Ishikawa (cell line): Measurements from ENCODE around the gene PYCARD.

Experiments used
- CEBPB ChIP-seq: IDR thresholded peaks from 2 replicates; pipeline ENCODE4 v1.6.1; 2012
- CREB1 ChIP-seq: IDR thresholded peaks from 2 replicates; pipeline ENCODE4 v1.6.1; 2012; ENCODE audit warnings: low read depth
- EGR1 ChIP-seq: IDR thresholded peaks from 2 replicates; pipeline ENCODE4 v1.6.1; 2012
- EP300 ChIP-seq: IDR thresholded peaks from 2 replicates; pipeline ENCODE4 v1.6.1; 2012; ENCODE audit warnings: borderline replicate concordance
- FOXM1 ChIP-seq: IDR thresholded peaks from 2 replicates; pipeline ENCODE4 v1.6.1; 2012; ENCODE audit warnings: low read depth, borderline replicate concordance
- MAX ChIP-seq: IDR thresholded peaks from 2 replicates; pipeline ENCODE4 v1.6.1; 2012
- NFIC ChIP-seq: IDR thresholded peaks from 2 replicates; pipeline ENCODE4 v1.6.1; 2012
- RAD21 ChIP-seq: IDR thresholded peaks from 2 replicates; pipeline ENCODE4 v1.6.1; 2012; ENCODE audit warnings: low read depth
- REST ChIP-seq: IDR thresholded peaks from 2 replicates; pipeline ENCODE4 v1.6.1; 2012; ENCODE audit warnings: low read depth, mild to moderate bottlenecking
- TAF1 ChIP-seq: IDR thresholded peaks from 2 replicates; pipeline ENCODE4 v1.6.1; 2012; ENCODE audit warnings: low read depth, mild to moderate bottlenecking
- TCF12 ChIP-seq: IDR thresholded peaks from 2 replicates; pipeline ENCODE4 v1.6.1; 2012; ENCODE audit warnings: low read depth
- TEAD4 ChIP-seq: IDR thresholded peaks from 2 replicates; pipeline ENCODE4 v1.6.1; 2012
- USF1 ChIP-seq: IDR thresholded peaks from 2 replicates; pipeline ENCODE4 v1.6.1; 2012
- YY1 ChIP-seq: IDR thresholded peaks from 2 replicates; pipeline ENCODE4 v1.6.1; 2012; ENCODE audit warnings: low read depth
- ZBTB7A ChIP-seq: IDR thresholded peaks from 2 replicates; pipeline ENCODE4 v1.6.1; 2012; ENCODE audit warnings: low read depth

PYCARD gene

DNA sequence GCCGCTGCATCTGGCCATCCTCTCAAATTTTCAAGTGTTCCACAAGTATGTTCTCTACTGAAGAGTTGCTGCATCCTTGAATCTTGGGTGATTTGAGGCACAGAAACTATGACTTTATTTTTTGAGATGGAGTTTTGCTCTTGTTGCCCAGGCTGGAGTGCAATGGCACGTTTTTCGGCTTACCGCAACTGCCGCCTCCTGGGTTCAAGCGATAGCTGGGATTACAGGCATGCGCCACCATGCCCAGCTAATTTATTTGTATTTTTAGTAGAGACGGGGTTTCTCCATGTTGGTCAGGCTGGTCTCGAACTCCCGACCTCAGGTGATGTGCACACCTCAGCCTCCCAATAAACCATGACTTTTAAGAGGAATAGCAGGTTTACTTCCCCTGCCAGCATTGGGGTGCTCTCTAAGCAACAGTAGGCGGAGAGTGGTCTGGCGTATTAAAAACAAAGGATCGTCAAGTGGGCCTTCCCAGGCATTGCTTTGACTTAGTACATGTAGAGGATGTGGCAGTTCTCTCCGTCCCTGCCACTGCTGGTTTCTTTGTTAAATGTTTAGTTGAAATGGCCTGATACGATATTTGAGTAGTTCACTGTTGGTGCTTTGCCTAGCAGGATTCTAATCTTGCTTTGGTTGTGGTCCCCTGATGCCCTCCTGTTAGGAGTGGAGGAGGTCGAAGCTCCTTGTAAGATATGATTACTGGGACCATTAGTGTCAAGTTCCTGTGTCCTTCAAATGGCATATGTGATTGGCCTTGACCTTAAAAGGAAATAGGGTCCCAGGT is 9.5 kb downstream of the PYCARD start:
- TF ChIP-seq YY1 (no peak), CEBPB (no peak), TAF1 (no peak), RAD21 (no peak), ZBTB7A (no peak), EGR1 (no peak), FOXM1 (no peak), TCF12 (no peak), EP300 (no peak), MAX (no peak), NFIC (no peak), TEAD4 (no peak), REST (no peak), USF1 (no peak), CREB1 (no peak)

GRCh38 chr16:31191697-31192428 is 10.7 kb downstream of the PYCARD start:
- TF ChIP-seq YY1 (no peak), NFIC (no peak), TAF1 (no peak), USF1 (no peak)

GRCh38 chr16:31190818-31191444 is 11.6 kb downstream of the PYCARD start:
- TF ChIP-seq NFIC, result no peak
- no peak for TF ChIP-seq MAX
- TF ChIP-seq ZBTB7A, result no peak
- TF ChIP-seq USF1, result no peak

GRCh38 chr16:31190061-31190460 is 12.5 kb downstream of the PYCARD start:
- TF ChIP-seq TEAD4 (no peak), CEBPB (no peak), EGR1 (no peak), CREB1 (no peak), YY1 (no peak), NFIC (no peak), REST (no peak), EP300 (no peak), TCF12 (no peak), USF1 (no peak), FOXM1 (no peak), RAD21 (no peak), ZBTB7A (no peak), MAX (no peak), TAF1 (no peak)
